K562 (cell line): Measurements from ENCODE around the gene KCNMB1. TPM values are rescaled to one million over a fixed set of nuclear protein-coding genes. Genes with fewer than 3 reads are reported as not detected.

Source experiments
- ATAC-seq: fragments of 200-7000 bp; cut with Tn5 transposase; 3 replicates; pipeline ENCODE4 v1.9.1; 2020; ENCODE audit warnings: moderate library complexity
- BruUV-seq: library from RNA; stranded (reverse); fragments of 400-500 nt; replicated peaks from 2 replicates; lab custom pipeline; 2021; lab: Mats Ljungman, UMichigan
- CTCF ChIA-PET: fragments of 300-600 bp; formaldehyde crosslinking; extraction: SDS; loops from one replicate; lab custom pipeline; 2021; ENCODE audit warnings: low intra/inter-chr PET ratio; lab: Yijun Ruan, JAX
- POLR2A ChIA-PET: fragments of 300-600, 350-650 bp; sonication (Branson Sonifier 250); formaldehyde crosslinking; extraction: SDS; loops from one replicate; lab custom pipeline; 2021; ENCODE audit warnings: antibody characterized with exemption, inconsistent platforms; lab: Yijun Ruan, JAX
- DNase-seq, 4 experiments: peaks; one replicate each; pipeline versions ENCODE4 v3.0.0 to v3.0.0-alpha.2; 2011 to 2018; ENCODE audit warnings: low spot score in 3 of 4, mixed read lengths in 3 of 4; ENCODE audit errors: extremely low read depth in 1 of 4
- FAIRE-seq: peaks from 2 replicates; lab custom pipeline; 2011; peaks lifted over from hg19 to GRCh38; lab: Jason Lieb, UNC
- H2AFZ ChIP-seq: 2 replicates; pipeline ENCODE4 v1.6.0; 2011; ENCODE audit warnings: low read depth, low read length, control low read depth, inconsistent platforms
- H3K27ac ChIP-seq: fragments of 200-600 bp; 3 replicates; pipeline ENCODE4 v1.8.0; 2011; ENCODE audit warnings: low read depth, mild to moderate bottlenecking, control low read depth, inconsistent platforms, low read length, moderate library complexity, mixed read lengths; ENCODE audit errors: extremely low read depth
- H3K27me3 ChIP-seq, 2 experiments: fragments of 300-600 bp in 1 of 2; 2 replicates in 1 of 2; 3 replicates in 1 of 2; pipeline versions ENCODE4 v1.6.0 to v1.8.0; 2011; ENCODE audit warnings: inconsistent platforms in 2 of 2, low read length in 2 of 2, mild to moderate bottlenecking in 1 of 2, mixed read lengths in 1 of 2, moderate library complexity in 1 of 2; ENCODE audit not compliant: control insufficient read depth in 2 of 2, insufficient read depth in 2 of 2
- H3K36me3 ChIP-seq: fragments of 300-600 bp; 3 replicates; pipeline ENCODE4 v1.8.0; 2011; ENCODE audit warnings: mild to moderate bottlenecking, low read length, inconsistent platforms; ENCODE audit not compliant: control insufficient read depth, insufficient read depth
- H3K4me1 ChIP-seq, 2 experiments: fragments of 200-600 bp in 1 of 2; replicated peaks in 1 of 2; 2 replicates in 1 of 2; 3 replicates in 1 of 2; pipeline versions ENCODE4 v1.5.1 to v1.8.0; 2011; ENCODE audit warnings: inconsistent platforms in 2 of 2, low read length in 2 of 2, mild to moderate bottlenecking in 1 of 2, mixed read lengths in 1 of 2, moderate library complexity in 1 of 2; ENCODE audit not compliant: control insufficient read depth in 2 of 2, insufficient read depth in 2 of 2
- H3K4me2 ChIP-seq: 2 replicates; pipeline ENCODE4 v1.6.1; 2011; ENCODE audit warnings: low read length, control low read depth, inconsistent platforms, mixed read lengths; ENCODE audit not compliant: insufficient read depth
- H3K4me3 ChIP-seq: fragments of 200-600 bp; sonication (generic), shearing (Covaris generic); 2 replicates; pipeline ENCODE4 v1.5.1; 2016; ENCODE audit warnings: control low read depth, inconsistent platforms
- H3K79me2 ChIP-seq: fragments of 200-600 bp; 3 replicates; pipeline ENCODE4 v1.8.0; 2011; ENCODE audit warnings: low read length, inconsistent platforms; ENCODE audit not compliant: control insufficient read depth, insufficient read depth
- H3K9ac ChIP-seq, 2 experiments: 2 replicates each; pipeline versions ENCODE4 v1.6.0 to v1.6.1; 2011; ENCODE audit warnings: low read depth in 2 of 2, low read length in 2 of 2, control low read depth in 1 of 2, inconsistent platforms in 1 of 2, mild to moderate bottlenecking in 1 of 2, mixed read lengths in 1 of 2; ENCODE audit not compliant: insufficient read depth in 1 of 2
- H3K9me1 ChIP-seq: one replicate; pipeline ENCODE4 v1.6.0; 2011; ENCODE audit warnings: inconsistent platforms, mild to moderate bottlenecking, low read length, moderate library complexity; ENCODE audit not compliant: control insufficient read depth, insufficient read depth
- H3K9me3 ChIP-seq: replicated peaks from 2 replicates; pipeline ENCODE4 v1.5.1; 2011; ENCODE audit warnings: low read depth, low read length, inconsistent platforms; ENCODE audit not compliant: control insufficient read depth, insufficient read depth
- H4K20me1 ChIP-seq: replicated peaks from 2 replicates; pipeline ENCODE4 v1.6.1; 2011; ENCODE audit warnings: low read length, inconsistent platforms, mixed read lengths; ENCODE audit not compliant: control insufficient read depth, insufficient read depth
- CHD7 ChIP-seq: fragments of 200-600 bp; sonication (generic); IDR thresholded peaks from one replicate; pipeline ENCODE4 v1.6.1; 2012; ENCODE audit warnings: mild to moderate bottlenecking, low read depth, low read length, inconsistent platforms
- DPF2 ChIP-seq: fragments of 450-650 bp; IDR thresholded peaks from 2 replicates; pipeline ENCODE4 v1.6.1; 2016
- FOXK2 ChIP-seq, 2 experiments: fragments of 450-650 bp; IDR thresholded peaks in 1 of 2; conservative IDR thresholded peaks in 1 of 2; 2 replicates each; pipeline ENCODE4 v1.6.1; 2016; ENCODE audit warnings: low read depth in 2 of 2, mild to moderate bottlenecking in 1 of 2
- NFXL1 ChIP-seq: fragments of 450-650 bp; formaldehyde crosslinking; IDR thresholded peaks from 2 replicates; pipeline ENCODE4 v1.4.0; 2021; ENCODE audit warnings: mild to moderate bottlenecking
- STAT6 ChIP-seq: sonication (generic); formaldehyde crosslinking; IDR thresholded peaks from 2 replicates; pipeline ENCODE4 v1.8.1; 2023; ENCODE audit warnings: mild to moderate bottlenecking, missing genetic modification reagents
- TCF7L2 ChIP-seq: fragments of 150-350 bp; IDR thresholded peaks from 2 replicates; pipeline ENCODE4 v1.6.1; 2016; ENCODE audit warnings: low read depth, mild to moderate bottlenecking, low read length, moderate library complexity
- ZFPM2 ChIP-seq: fragments of 250-450 bp; sonication (Bioruptor Pico); IDR thresholded peaks from 2 replicates; pipeline ENCODE4 v1.5.1; 2022; ENCODE audit warnings: mild to moderate bottlenecking
- ZNF785 ChIP-seq: fragments of 250-450 bp; sonication (Bioruptor Pico); IDR thresholded peaks from 2 replicates; pipeline ENCODE4 v1.4.0; 2020; ENCODE audit warnings: mild to moderate bottlenecking
- WGBS: fragments of 100-300 bp; shearing (Covaris generic); methylation state at CpG from one replicate; pipeline ENCODE4 v1.1.6; 2016; ENCODE audit warnings: low coverage, mixed read lengths; ENCODE audit not compliant: insufficient coverage; ENCODE audit errors: missing lambda C conversion rate; 5-methylcytosine and 5-hydroxymethylcytosine counted together
- in situ Hi-C: fragments of 300-500 bp; cut with MboI; formaldehyde crosslinking; loops from 4 replicates; pipeline ENCODE4 v1.15.0; 2018; ENCODE audit warnings: inconsistent platforms, mixed read lengths
- intact Hi-C: fragments of 100-400 bp; cut with micrococcal nuclease; formaldehyde crosslinking; loops from 2 replicates; pipeline ENCODE4 v1.14.2; 2022
- polyA plus RNA-seq, 8 experiments: library from polyadenylated mRNA; depleted of rRNA in 4 of 8; stranded (reverse) in 5 of 8; unstranded in 3 of 8; fragments of >200 nt; fragmentation: Nextera tagmentation in 2 of 8; fragmentation: Illumina TruSeq in 1 of 8; extraction: Ambion mirVana in 2 of 8; extraction: Trizol in 1 of 8; gene quantifications; 2 replicates each; pipeline versions ENCODE4 v1.2.1 to v1.2.3, GENCODE V29; 2011 to 2014; ENCODE audit warnings: inconsistent platforms in 1 of 8, missing spikeins in 1 of 8
- total RNA-seq, 7 experiments: library from RNA; depleted of rRNA in 6 of 7; stranded (reverse); fragments of >200 nt in 6 of 7; fragmentation: Illumina TruSeq in 2 of 7; extraction: Trizol in 2 of 7; gene quantifications; 2 replicates each; pipeline versions ENCODE4 v1.2.1 to v1.2.3, GENCODE V29; 2011 to 2021; ENCODE audit warnings: low replicate concordance in 1 of 7

KCNMB1 gene
- total and polyA plus RNA-seq, 9 of the 15 experiments (the other 6 are each of a cell fraction or from before 2014, with no cell fraction given), result not detected

DNA sequence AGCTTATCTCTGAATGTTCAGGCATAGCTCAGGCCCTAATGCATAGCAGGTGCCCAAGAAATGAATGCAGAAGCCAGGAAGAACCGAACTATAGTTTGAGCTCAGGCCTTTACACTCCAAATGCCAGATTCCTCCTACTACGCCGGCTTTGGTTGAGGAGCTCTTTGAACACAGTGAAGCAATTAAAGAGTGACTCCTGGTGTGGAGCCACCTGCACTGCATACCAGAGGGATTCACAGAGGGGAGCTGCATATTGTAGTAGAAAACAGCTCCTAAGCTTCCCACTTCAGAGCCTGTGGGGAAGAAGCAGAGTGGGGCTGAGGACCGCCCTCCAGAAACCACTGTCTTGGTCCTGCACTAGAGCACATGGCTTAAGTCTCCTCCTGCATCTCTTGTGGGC, 14.5 kb upstream of the KCNMB1 start:
- Histone ChIP-seq H4K20me1 (no peaks in the 10 kb centered on the region), H3K4me3 (no peak overlapping the region), H3K27ac (no peak overlapping the region), H2AFZ (no peak overlapping the region), H3K9me3 (no peaks in the 10 kb centered on the region; the same call in 1 of the 2 replicates), H3K27me3 (0 out of 5 replicates have a peak, but pooled peaks cover 0 to 8% of the 10 kb centered on the region in 2 experiments), H3K36me3 (no peaks in the 10 kb centered on the region), H3K9me1 (no peaks in the 10 kb centered on the region), H3K9ac (no peak overlapping the region), H3K79me2 (no peaks in the 10 kb centered on the region), H3K4me1 (no peaks in the 10 kb centered on the region), H3K4me2 (no peak overlapping the region)
- ATAC-seq, result no peak
- ChIA-PET POLR2A (interaction anchor here (1.5 kb wide), 1 partner anchor 9 kb away, joined by 5 read pairs; no protein-coding TSS in a partner anchor), CTCF (no interaction called here)
- FAIRE-seq, result no peak
- intact Hi-C loops (no loop called here), in situ Hi-C loops (no loop called here)
- BruUV-seq, result no TSS peak
- 0% methylated on average over 4 of the region's 4 CpGs for WGBS
- no peak for DNase-seq
- no peak for TF ChIP-seq DPF2
- TF ChIP-seq ZFPM2 (CRISPR knock-in tag), result no peak
- TF ChIP-seq ZNF785 (CRISPR knock-in tag), result no peak
- TF ChIP-seq STAT6 (CRISPR knock-in tag), result no peak
- TF ChIP-seq NFXL1, result no peak
- no peak for TF ChIP-seq CHD7
- no peak for TF ChIP-seq FOXK2 (conservative IDR thresholded peaks at IDR 0.05 in 1 of 2, IDR thresholded peaks at IDR 0.05 in 1 of 2; ENCODE audit: low read depth in 2 of 2)
- TF ChIP-seq TCF7L2, result no peak
